PFSK-1 (cell line): Measurements from ENCODE around the gene FAM177A1.

ENCODE experiments used
- FOXP2 ChIP-seq: optimal IDR thresholded peaks from 2 replicates; pipeline ENCODE3; 2011; ENCODE audit warnings: borderline replicate concordance, control low read depth, inconsistent platforms; ENCODE audit not compliant: insufficient read depth; ENCODE audit errors: extremely low read length, extremely low read depth
- POLR2AphosphoS5 ChIP-seq: IDR thresholded peaks from 2 replicates; pipeline ENCODE4 v1.6.1; 2012; ENCODE audit warnings: low read depth, mild to moderate bottlenecking, control low read depth, low read length, moderate library complexity
- SIN3A ChIP-seq: IDR thresholded peaks from 2 replicates; pipeline ENCODE4 v1.6.1; 2012; ENCODE audit warnings: mild to moderate bottlenecking, low read length, moderate library complexity, borderline replicate concordance; ENCODE audit not compliant: insufficient read depth
- TAF1 ChIP-seq: IDR thresholded peaks from 2 replicates; pipeline ENCODE4 v1.6.1; 2012; ENCODE audit warnings: low read length, control low read depth, borderline replicate concordance; ENCODE audit not compliant: insufficient read depth
- TF ChIP-seq, protein P1 (sequence below), 2 experiments: IDR thresholded peaks; 2 replicates each; pipeline versions ENCODE4 v1.6.1 to v1.8.0; 2011 to 2012; ENCODE audit warnings: low read depth in 2 of 2, low read length in 2 of 2, control low read depth in 1 of 2, inconsistent platforms in 1 of 2, mild to moderate bottlenecking in 1 of 2, moderate library complexity in 1 of 2; ENCODE audit not compliant: insufficient read depth in 1 of 2

Gene FAM177A1

DNA sequence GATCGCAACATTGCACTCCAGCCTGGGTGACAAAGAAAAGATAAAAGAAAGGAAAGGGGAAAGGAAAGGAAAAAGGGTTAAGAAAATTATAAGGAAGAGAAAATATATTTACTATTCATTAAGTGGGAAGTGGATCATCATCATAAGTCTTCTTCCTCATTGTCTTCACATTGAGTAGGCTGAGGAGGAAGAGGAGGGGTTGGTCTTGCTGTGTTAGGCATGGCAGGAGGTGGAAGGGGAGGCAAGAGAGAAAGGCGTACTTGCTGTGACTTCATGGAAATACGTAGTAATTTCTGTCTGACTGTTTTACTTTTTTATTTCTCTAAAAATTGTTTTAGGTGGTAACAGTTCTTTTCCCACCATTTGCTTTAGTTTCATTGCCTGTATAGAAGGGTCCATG is 26.2 kb downstream of the FAM177A1 start:
- TF ChIP-seq TAF1 (no peak), FOXP2 (no peak), SIN3A (no peak), POLR2AphosphoS5 (no peak)
- TF ChIP-seq, protein P1, sequence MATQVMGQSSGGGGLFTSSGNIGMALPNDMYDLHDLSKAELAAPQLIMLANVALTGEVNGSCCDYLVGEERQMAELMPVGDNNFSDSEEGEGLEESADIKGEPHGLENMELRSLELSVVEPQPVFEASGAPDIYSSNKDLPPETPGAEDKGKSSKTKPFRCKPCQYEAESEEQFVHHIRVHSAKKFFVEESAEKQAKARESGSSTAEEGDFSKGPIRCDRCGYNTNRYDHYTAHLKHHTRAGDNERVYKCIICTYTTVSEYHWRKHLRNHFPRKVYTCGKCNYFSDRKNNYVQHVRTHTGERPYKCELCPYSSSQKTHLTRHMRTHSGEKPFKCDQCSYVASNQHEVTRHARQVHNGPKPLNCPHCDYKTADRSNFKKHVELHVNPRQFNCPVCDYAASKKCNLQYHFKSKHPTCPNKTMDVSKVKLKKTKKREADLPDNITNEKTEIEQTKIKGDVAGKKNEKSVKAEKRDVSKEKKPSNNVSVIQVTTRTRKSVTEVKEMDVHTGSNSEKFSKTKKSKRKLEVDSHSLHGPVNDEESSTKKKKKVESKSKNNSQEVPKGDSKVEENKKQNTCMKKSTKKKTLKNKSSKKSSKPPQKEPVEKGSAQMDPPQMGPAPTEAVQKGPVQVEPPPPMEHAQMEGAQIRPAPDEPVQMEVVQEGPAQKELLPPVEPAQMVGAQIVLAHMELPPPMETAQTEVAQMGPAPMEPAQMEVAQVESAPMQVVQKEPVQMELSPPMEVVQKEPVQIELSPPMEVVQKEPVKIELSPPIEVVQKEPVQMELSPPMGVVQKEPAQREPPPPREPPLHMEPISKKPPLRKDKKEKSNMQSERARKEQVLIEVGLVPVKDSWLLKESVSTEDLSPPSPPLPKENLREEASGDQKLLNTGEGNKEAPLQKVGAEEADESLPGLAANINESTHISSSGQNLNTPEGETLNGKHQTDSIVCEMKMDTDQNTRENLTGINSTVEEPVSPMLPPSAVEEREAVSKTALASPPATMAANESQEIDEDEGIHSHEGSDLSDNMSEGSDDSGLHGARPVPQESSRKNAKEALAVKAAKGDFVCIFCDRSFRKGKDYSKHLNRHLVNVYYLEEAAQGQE (IDR thresholded peaks at IDR 0.05; ENCODE audit: insufficient read depth in 1 of 2, low read depth in 2 of 2, low read length in 2 of 2), result no peak

- TF ChIP-seq TAF1, result no peak
- TF ChIP-seq POLR2AphosphoS5, result no peak
- TF ChIP-seq FOXP2, result no peak
These were observed 27.4 kb downstream of the FAM177A1 start for GRCh38 chr14:35073486-35073885.

- TF ChIP-seq POLR2AphosphoS5 (no peak), SIN3A (no peak), FOXP2 (no peak), TAF1 (no peak)
- TF ChIP-seq, protein P1 (IDR thresholded peaks at IDR 0.05; ENCODE audit: insufficient read depth in 1 of 2, low read depth in 2 of 2, low read length in 2 of 2), result no peak
These were observed 32.0 kb downstream of the FAM177A1 start for GRCh38 chr14:35078082-35078481.

DNA sequence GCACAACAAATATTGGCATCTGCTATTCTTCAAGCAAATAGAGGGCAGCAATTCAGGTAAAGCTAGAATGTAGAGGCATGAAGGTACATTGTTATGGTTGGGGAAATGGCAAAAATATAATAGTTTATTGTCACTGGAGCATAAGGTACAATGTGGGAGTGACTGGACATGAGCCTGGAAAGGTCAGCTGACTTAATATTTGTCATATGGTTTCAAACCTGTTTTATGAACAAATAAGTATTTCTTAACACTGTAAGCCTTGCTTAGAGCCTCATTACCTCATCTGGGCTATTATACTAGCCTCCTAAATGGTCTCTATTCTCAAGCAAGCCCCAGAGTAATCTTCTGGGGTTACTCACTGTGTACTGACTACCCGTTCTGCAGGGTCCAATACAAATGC is 33.7 kb downstream of the FAM177A1 start:
- TF ChIP-seq, protein P1 (IDR thresholded peaks at IDR 0.05; ENCODE audit: insufficient read depth in 1 of 2, low read depth in 2 of 2, low read length in 2 of 2), result no peak
- TF ChIP-seq SIN3A, result no peak

GRCh38 chr14:35083530-35084150 is 37.6 kb downstream of the FAM177A1 start:
- TF ChIP-seq POLR2AphosphoS5, result no peak

DNA sequence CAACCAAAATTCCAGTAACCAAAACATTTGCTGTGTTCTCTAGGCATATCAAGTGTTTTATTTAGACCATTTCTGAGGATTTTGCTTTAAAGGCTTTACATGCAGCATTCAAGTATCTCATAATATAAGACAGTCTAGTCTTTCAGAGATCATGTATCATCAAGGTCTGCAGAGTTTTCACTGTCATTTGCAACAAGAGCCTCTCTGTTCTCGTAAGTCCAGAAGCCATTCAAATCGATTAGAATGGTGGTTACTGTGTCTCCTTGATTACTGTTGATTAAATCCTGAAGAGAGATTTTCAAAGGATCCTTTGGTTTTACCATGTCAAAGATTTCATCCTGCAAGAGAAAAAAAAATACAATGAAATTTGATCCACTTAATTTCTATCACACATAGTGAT is 39.4 kb downstream of the FAM177A1 start:
- no peak for TF ChIP-seq POLR2AphosphoS5

DNA sequence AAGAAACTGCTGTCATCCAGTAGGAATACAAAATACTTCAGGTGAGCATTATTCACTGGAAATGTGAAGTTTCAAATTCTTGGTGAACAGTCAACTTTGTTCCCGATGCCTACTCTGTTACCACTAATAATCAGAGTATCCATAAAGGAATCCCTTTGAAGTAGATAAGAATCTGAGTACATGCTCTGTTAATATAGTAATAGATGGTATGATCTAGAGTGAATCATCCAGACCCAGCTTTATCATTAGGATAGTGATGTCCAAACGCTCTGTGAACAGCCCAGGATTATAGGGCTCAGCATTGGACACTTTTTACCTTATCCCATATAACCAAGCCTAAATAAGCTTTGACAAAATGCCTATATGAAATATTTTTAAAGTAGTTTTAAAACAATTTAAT is 42.4 kb downstream of the FAM177A1 start:
- TF ChIP-seq POLR2AphosphoS5 (no peak), SIN3A (no peak), FOXP2 (no peak), TAF1 (no peak)
- TF ChIP-seq, protein P1 (IDR thresholded peaks at IDR 0.05; ENCODE audit: insufficient read depth in 1 of 2, low read depth in 2 of 2, low read length in 2 of 2), result no peak
